HepG2 (cell line): Measurements from ENCODE around the gene SMYD1. TPM values are rescaled to one million over a fixed set of nuclear protein-coding genes. Genes with fewer than 3 reads are reported as not detected.
A peak's percentile ranks its signal among the peaks of the same experiment; 100 is the strongest.

Source experiments
- CENPT ChIP-seq: sonication (generic); formaldehyde crosslinking; IDR thresholded peaks from 2 replicates; pipeline ENCODE4 v1.8.0; 2022; ENCODE audit warnings: low read depth, mild to moderate bottlenecking, moderate library complexity, missing genetic modification reagents
- CSRNP2 ChIP-seq: sonication (generic); formaldehyde crosslinking; conservative IDR thresholded peaks from 2 replicates; pipeline ENCODE4 v1.8.0; 2022; ENCODE audit warnings: low read depth, missing genetic modification reagents
- EP300 ChIP-seq, 3 experiments: sonication (generic) in 1 of 3; formaldehyde crosslinking in 1 of 3; IDR thresholded peaks; 2 replicates each; pipeline versions ENCODE4 v1.5.1 to v1.6.1; 2011 to 2020; ENCODE audit warnings: low read depth in 2 of 3, low read length in 2 of 3, borderline replicate concordance in 1 of 3, improper control_type of control experiment in 1 of 3, mild to moderate bottlenecking in 1 of 3, missing genetic modification reagents in 1 of 3, moderate library complexity in 1 of 3
- EZH2 ChIP-seq: conservative IDR thresholded peaks from 2 replicates; pipeline ENCODE4 v1.6.1; 2012; ENCODE audit warnings: mild to moderate bottlenecking, low read depth, low read length, moderate library complexity
- GMEB1 ChIP-seq: sonication (generic); formaldehyde crosslinking; IDR thresholded peaks from 2 replicates; pipeline ENCODE4 v1.5.1; 2020; ENCODE audit warnings: missing genetic modification reagents, mild to moderate bottlenecking, borderline replicate concordance
- MED13 ChIP-seq: sonication (generic); formaldehyde crosslinking; IDR thresholded peaks from 2 replicates; pipeline ENCODE4 v1.5.0; 2020; ENCODE audit warnings: missing genetic modification reagents
- RFXANK ChIP-seq: IDR thresholded peaks from 2 replicates; pipeline ENCODE4 v1.6.1; 2016
- SUZ12 ChIP-seq: fragments of 150-350 bp; IDR thresholded peaks from 2 replicates; pipeline ENCODE4 v1.6.1; 2014; ENCODE audit warnings: low read depth, low read length
- ZBTB42 ChIP-seq: sonication (generic); formaldehyde crosslinking; IDR thresholded peaks from 2 replicates; pipeline ENCODE4 v1.5.0; 2020; ENCODE audit warnings: mild to moderate bottlenecking, missing genetic modification reagents
- ZNF331 ChIP-seq: sonication (generic); formaldehyde crosslinking; IDR thresholded peaks from 2 replicates; pipeline ENCODE4 v1.4.0; 2020; ENCODE audit warnings: missing genetic modification reagents
- ZNF337 ChIP-seq: sonication (generic); formaldehyde crosslinking; IDR thresholded peaks from 2 replicates; pipeline ENCODE4 v1.5.1; 2020; ENCODE audit warnings: missing genetic modification reagents, low read depth, mild to moderate bottlenecking, borderline replicate concordance
- ZNF484 ChIP-seq: sonication (generic); formaldehyde crosslinking; IDR thresholded peaks from 2 replicates; pipeline ENCODE4 v1.5.1; 2020; ENCODE audit warnings: mild to moderate bottlenecking, low read depth, missing genetic modification reagents, borderline replicate concordance
- ZNF644 ChIP-seq: IDR thresholded peaks from 2 replicates; pipeline ENCODE4 v1.6.1; 2016; ENCODE audit warnings: low read depth
- ZNF746 ChIP-seq: sonication (generic); formaldehyde crosslinking; IDR thresholded peaks from 2 replicates; pipeline ENCODE4 v1.8.0; 2022; ENCODE audit warnings: mild to moderate bottlenecking, missing genetic modification reagents
- polyA plus RNA-seq, 8 experiments: library from polyadenylated mRNA; depleted of rRNA in 3 of 8; stranded (reverse) in 7 of 8; unstranded in 1 of 8; fragments of >200 nt; fragmentation: Illumina TruSeq in 4 of 8; extraction: Trizol in 4 of 8; gene quantifications; 2 replicates each; pipeline versions ENCODE4 v1.2.1 to v1.2.3, GENCODE V29; 2011 to 2016; ENCODE audit warnings: low read depth in 4 of 8, missing spikeins in 1 of 8, mixed read lengths in 1 of 8; ENCODE audit not compliant: insufficient read depth in 1 of 8
- total RNA-seq, 5 experiments: library from RNA; depleted of rRNA; stranded (reverse); fragments of >200 nt; fragmentation: Illumina TruSeq; extraction: Trizol; gene quantifications; 2 replicates each; pipeline ENCODE4 v1.2.3, GENCODE V29; 2016; ENCODE audit warnings: low read depth in 1 of 5
- TF ChIP-seq, protein P1 (sequence below): sonication (generic); formaldehyde crosslinking; IDR thresholded peaks from 2 replicates; pipeline ENCODE4 v1.4.0; 2020; ENCODE audit warnings: missing genetic modification reagents
- TF ChIP-seq, protein P2 (sequence below): sonication (generic); formaldehyde crosslinking; IDR thresholded peaks from 2 replicates; pipeline ENCODE4 v1.4.0; 2020; ENCODE audit warnings: missing genetic modification reagents
- TF ChIP-seq, protein P3 (sequence below): IDR thresholded peaks from 2 replicates; pipeline ENCODE4 v1.4.0; 2020; ENCODE audit warnings: mild to moderate bottlenecking, missing genetic modification reagents
- TF ChIP-seq, protein P4 (sequence below): IDR thresholded peaks from 2 replicates; pipeline ENCODE4 v1.6.1; 2016; ENCODE audit warnings: mild to moderate bottlenecking

SMYD1 gene
- total and polyA plus RNA-seq, 2 of the 13 experiments (the other 11 are each of a cell fraction or from before 2014, with no cell fraction given), result not detected

DNA sequence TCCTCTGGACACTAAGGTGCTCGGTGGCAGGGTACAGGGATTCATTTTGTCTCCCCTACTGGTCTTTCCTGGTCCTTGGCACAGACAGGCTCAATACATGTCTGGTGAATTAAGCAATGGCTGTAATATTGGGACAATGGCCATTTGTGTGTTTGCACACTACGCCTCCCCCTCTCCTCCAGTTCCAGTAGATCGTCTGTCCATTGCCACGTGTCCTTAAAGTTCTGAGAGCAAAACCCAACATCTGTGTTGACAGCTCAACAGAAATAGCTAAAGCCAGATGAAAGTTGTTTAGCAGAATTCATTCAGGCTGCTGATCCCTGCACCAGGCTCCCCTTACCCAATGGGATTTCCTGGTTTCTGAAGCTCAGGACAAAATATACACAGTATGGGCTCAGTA, 69.2 kb downstream of the SMYD1 start (continued):
- TF ChIP-seq GMEB1 (CRISPR knock-in tag), result no peak
- TF ChIP-seq ZNF746, result no peak
- peak; percentile 95 for TF ChIP-seq ZNF644 (CRISPR knock-in tag)
- TF ChIP-seq, protein P1, sequence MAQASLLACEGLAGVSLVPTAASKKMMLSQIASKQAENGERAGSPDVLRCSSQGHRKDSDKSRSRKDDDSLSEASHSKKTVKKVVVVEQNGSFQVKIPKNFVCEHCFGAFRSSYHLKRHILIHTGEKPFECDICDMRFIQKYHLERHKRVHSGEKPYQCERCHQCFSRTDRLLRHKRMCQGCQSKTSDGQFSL (CRISPR knock-in tag), result no peak
- TF ChIP-seq RFXANK (CRISPR knock-in tag), result 0 out of 2 replicates have a peak, but pooled peaks have one; percentile 19
- TF ChIP-seq CSRNP2 (CRISPR knock-in tag), result no peak
- TF ChIP-seq EP300 (IDR thresholded peaks at IDR 0.05; ENCODE audit: low read depth in 2 of 2, low read length in 2 of 2), result peak in 1 of 2 experiments; percentile 76; a peak in 2 of 4 replicates
- TF ChIP-seq EP300 (CRISPR knock-in tag; IDR thresholded peaks at IDR 0.05; ENCODE audit: borderline replicate concordance), result 0 out of 2 replicates have a peak, but pooled peaks have one; percentile 37
- TF ChIP-seq, protein P2, sequence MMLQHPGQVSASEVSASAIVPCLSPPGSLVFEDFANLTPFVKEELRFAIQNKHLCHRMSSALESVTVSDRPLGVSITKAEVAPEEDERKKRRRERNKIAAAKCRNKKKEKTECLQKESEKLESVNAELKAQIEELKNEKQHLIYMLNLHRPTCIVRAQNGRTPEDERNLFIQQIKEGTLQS (CRISPR knock-in tag), result no peak
- TF ChIP-seq, protein P3, sequence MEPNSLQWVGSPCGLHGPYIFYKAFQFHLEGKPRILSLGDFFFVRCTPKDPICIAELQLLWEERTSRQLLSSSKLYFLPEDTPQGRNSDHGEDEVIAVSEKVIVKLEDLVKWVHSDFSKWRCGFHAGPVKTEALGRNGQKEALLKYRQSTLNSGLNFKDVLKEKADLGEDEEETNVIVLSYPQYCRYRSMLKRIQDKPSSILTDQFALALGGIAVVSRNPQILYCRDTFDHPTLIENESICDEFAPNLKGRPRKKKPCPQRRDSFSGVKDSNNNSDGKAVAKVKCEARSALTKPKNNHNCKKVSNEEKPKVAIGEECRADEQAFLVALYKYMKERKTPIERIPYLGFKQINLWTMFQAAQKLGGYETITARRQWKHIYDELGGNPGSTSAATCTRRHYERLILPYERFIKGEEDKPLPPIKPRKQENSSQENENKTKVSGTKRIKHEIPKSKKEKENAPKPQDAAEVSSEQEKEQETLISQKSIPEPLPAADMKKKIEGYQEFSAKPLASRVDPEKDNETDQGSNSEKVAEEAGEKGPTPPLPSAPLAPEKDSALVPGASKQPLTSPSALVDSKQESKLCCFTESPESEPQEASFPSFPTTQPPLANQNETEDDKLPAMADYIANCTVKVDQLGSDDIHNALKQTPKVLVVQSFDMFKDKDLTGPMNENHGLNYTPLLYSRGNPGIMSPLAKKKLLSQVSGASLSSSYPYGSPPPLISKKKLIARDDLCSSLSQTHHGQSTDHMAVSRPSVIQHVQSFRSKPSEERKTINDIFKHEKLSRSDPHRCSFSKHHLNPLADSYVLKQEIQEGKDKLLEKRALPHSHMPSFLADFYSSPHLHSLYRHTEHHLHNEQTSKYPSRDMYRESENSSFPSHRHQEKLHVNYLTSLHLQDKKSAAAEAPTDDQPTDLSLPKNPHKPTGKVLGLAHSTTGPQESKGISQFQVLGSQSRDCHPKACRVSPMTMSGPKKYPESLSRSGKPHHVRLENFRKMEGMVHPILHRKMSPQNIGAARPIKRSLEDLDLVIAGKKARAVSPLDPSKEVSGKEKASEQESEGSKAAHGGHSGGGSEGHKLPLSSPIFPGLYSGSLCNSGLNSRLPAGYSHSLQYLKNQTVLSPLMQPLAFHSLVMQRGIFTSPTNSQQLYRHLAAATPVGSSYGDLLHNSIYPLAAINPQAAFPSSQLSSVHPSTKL (CRISPR knock-in tag), result peak; percentile 90
- TF ChIP-seq MED13 (CRISPR knock-in tag), result no peak
- peak; percentile 91 for TF ChIP-seq ZNF331 (CRISPR knock-in tag)
- no peak for TF ChIP-seq SUZ12
- TF ChIP-seq, protein P4, sequence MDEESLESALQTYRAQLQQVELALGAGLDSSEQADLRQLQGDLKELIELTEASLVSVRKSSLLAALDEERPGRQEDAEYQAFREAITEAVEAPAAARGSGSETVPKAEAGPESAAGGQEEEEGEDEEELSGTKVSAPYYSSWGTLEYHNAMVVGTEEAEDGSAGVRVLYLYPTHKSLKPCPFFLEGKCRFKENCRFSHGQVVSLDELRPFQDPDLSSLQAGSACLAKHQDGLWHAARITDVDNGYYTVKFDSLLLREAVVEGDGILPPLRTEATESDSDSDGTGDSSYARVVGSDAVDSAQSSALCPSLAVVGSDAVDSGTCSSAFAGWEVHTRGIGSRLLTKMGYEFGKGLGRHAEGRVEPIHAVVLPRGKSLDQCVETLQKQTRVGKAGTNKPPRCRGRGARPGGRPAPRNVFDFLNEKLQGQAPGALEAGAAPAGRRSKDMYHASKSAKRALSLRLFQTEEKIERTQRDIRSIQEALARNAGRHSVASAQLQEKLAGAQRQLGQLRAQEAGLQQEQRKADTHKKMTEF, result peak; percentile 74; the same call in 1 of the 2 replicates
- TF ChIP-seq ZBTB42, result no peak; the same call in 1 of the 2 replicates
- TF ChIP-seq CENPT, result no peak
- no peak for TF ChIP-seq ZNF484
- TF ChIP-seq ZNF337, result no peak
- TF ChIP-seq EZH2, result no peak
